Measurements from ENCODE around the gene CCDC33. TPM values are rescaled to one million over a fixed set of nuclear protein-coding genes. Genes with fewer than 3 reads are reported as not detected.

CCDC33 gene
- total and polyA plus RNA-seq, 10 of the 15 experiments (the other 5 are each of a cell fraction or from before 2014, with no cell fraction given): 0.57 to 5.8 (median 4.3) TPM

DNA sequence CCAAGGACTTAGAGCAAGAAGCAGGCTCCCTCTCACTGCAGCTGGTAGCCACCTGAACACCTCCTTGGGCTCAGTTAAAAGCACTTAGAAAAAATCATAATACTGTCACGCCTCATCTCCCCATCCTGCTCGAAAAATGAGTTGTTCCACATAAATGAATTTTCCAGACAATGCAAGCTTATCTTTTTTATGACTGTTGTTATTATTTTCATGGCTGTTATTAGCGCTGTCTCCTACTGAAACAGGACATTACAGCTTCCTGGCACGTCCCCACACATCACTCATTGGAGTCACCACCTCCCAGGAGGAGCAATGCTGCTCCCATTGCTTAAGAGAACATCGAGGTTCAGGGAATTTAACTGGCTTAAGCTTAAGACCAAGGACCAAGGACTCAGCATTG lies 26.5 kb downstream of the CCDC33 start (continued):
- TF ChIP-seq, protein P1, sequence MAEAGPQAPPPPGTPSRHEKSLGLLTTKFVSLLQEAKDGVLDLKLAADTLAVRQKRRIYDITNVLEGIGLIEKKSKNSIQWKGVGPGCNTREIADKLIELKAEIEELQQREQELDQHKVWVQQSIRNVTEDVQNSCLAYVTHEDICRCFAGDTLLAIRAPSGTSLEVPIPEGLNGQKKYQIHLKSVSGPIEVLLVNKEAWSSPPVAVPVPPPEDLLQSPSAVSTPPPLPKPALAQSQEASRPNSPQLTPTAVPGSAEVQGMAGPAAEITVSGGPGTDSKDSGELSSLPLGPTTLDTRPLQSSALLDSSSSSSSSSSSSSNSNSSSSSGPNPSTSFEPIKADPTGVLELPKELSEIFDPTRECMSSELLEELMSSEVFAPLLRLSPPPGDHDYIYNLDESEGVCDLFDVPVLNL (IDR thresholded peaks at IDR 0.05; ENCODE audit: low read depth, low read length): no peak
- no peak for TF ChIP-seq ZSCAN29 (IDR thresholded peaks at IDR 0.05)

DNA sequence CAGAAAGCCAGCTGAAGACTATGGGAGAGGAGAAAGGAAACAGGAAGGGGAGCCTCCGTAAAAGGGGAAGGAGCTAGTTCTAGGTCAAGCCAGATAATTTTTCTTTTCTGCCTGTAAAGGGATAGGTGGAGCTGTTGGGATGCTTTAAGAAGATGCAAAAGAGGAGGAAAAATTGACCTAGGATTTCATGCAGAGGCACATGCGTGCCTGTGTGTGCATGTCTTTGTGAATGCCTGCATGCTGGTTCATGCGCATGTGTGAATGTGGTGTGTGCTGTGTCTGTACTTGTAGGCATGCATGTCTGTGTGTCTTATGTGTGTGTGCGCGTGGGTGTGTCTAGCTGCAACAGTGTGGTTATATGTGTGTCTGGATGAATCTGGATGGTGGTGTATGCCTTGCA lies 27.3 kb downstream of the CCDC33 start:
- DNase-seq (ENCODE audit: low read depth, low spot score) (no peak), ATAC-seq (no peak), FAIRE-seq (no peak)
- CTCF ChIA-PET: interaction anchor here (1.3 kb wide), 1 partner anchor 30 kb away, joined by 3 read pairs; no protein-coding TSS in a partner anchor
- SMC1A ChIA-PET (ENCODE audit: uncharacterized antibody, unreplicated experiment): no interaction called here
- POLR2A ChIA-PET: interaction anchor here (0.5 kb wide), 1 partner anchor 88 kb away, joined by 3 read pairs; no protein-coding TSS in a partner anchor
- Histone ChIP-seq H3K79me2 (ENCODE audit: control insufficient read depth, insufficient read depth, low read length) (no peaks in the 10 kb centered on the region), H3K9me3 (replicated peaks; ENCODE audit: control insufficient read depth, insufficient read depth, low read length) (no peaks in the 10 kb centered on the region), H3K9ac (ENCODE audit: control insufficient read depth, insufficient read depth, low read length) (no peak overlapping the region), H3K4me3 (no peak overlapping the region), H3K27me3 (replicated peaks in 1 of 2; ENCODE audit: control insufficient read depth in 2 of 2, insufficient read depth in 2 of 2, low read length in 1 of 2) (peaks cover 0 to 3% of the 10 kb centered on the region in 2 experiments; a peak in 3 of 4 replicates), H2AFZ (ENCODE audit: control insufficient read depth, low read depth, low read length) (no peak overlapping the region), H3K27ac (ENCODE audit: control insufficient read depth, insufficient read depth) (no peak overlapping the region), H3K4me2 (ENCODE audit: control insufficient read depth, insufficient read depth) (no peak overlapping the region), H3K36me3 (ENCODE audit: control insufficient read depth in 2 of 2, insufficient read depth in 2 of 2, low read length in 1 of 2) (no peaks in the 10 kb centered on the region), H3K4me1 (ENCODE audit: control insufficient read depth, insufficient read depth, low read length) (no peaks in the 10 kb centered on the region), H4K20me1 (ENCODE audit: control insufficient read depth, insufficient read depth) (no peaks in the 10 kb centered on the region; the same call in 1 of the 2 replicates)
- intact Hi-C loops (cut with micrococcal nuclease; ENCODE audit: unreplicated experiment): no loop called here
- in situ Hi-C loops (cut with MboI): no loop called here
- no TSS peak for BruUV-seq (replicated peaks)
- WGBS (ENCODE audit: insufficient coverage, insufficient replicate concordance, low lambda C conversion rate, missing lambda C conversion rate): 52% methylated on average over 5 of the region's 5 CpGs
- RAD21 ChIA-PET (ENCODE audit: unreplicated experiment): no interaction called here
- no peak for TF ChIP-seq KLF5 (IDR thresholded peaks at IDR 0.05; ENCODE audit: partially characterized antibody)
- TF ChIP-seq, protein P2, sequence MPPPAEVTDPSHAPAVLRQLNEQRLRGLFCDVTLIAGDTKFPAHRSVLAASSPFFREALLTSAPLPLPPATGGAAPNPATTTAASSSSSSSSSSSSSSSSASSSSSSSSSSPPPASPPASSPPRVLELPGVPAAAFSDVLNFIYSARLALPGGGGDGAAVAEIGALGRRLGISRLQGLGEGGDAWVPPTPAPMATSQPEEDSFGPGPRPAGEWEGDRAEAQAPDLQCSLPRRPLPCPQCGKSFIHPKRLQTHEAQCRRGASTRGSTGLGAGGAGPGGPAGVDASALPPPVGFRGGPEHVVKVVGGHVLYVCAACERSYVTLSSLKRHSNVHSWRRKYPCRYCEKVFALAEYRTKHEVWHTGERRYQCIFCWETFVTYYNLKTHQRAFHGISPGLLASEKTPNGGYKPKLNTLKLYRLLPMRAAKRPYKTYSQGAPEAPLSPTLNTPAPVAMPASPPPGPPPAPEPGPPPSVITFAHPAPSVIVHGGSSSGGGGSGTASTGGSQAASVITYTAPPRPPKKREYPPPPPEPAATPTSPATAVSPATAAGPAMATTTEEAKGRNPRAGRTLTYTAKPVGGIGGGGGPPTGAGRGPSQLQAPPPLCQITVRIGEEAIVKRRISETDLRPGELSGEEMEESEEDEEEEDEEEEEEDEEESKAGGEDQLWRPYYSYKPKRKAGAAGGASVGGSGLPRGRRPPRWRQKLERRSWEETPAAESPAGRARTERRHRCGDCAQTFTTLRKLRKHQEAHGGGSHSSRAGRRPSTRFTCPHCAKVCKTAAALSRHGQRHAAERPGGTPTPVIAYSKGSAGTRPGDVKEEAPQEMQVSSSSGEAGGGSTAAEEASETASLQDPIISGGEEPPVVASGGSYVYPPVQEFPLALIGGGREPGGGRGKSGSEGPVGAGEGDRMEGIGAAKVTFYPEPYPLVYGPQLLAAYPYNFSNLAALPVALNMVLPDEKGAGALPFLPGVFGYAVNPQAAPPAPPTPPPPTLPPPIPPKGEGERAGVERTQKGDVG (CRISPR knock-in tag; IDR thresholded peaks at IDR 0.05): no peak
- no peak for TF ChIP-seq ZSCAN29 (IDR thresholded peaks at IDR 0.05)
- TF ChIP-seq, protein P3, sequence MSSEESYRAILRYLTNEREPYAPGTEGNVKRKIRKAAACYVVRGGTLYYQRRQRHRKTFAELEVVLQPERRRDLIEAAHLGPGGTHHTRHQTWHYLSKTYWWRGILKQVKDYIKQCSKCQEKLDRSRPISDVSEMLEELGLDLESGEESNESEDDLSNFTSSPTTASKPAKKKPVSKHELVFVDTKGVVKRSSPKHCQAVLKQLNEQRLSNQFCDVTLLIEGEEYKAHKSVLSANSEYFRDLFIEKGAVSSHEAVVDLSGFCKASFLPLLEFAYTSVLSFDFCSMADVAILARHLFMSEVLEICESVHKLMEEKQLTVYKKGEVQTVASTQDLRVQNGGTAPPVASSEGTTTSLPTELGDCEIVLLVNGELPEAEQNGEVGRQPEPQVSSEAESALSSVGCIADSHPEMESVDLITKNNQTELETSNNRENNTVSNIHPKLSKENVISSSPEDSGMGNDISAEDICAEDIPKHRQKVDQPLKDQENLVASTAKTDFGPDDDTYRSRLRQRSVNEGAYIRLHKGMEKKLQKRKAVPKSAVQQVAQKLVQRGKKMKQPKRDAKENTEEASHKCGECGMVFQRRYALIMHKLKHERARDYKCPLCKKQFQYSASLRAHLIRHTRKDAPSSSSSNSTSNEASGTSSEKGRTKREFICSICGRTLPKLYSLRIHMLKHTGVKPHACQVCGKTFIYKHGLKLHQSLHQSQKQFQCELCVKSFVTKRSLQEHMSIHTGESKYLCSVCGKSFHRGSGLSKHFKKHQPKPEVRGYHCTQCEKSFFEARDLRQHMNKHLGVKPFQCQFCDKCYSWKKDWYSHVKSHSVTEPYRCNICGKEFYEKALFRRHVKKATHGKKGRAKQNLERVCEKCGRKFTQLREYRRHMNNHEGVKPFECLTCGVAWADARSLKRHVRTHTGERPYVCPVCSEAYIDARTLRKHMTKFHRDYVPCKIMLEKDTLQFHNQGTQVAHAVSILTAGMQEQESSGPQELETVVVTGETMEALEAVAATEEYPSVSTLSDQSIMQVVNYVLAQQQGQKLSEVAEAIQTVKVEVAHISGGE (CRISPR knock-in tag; IDR thresholded peaks at IDR 0.05): no peak
- TF ChIP-seq EGR1 (IDR thresholded peaks at IDR 0.05; ENCODE audit: borderline replicate concordance in 1 of 2, low read depth in 2 of 2, low read length in 2 of 2): no peak
- TF ChIP-seq HCFC1 (IDR thresholded peaks at IDR 0.05; ENCODE audit: low read length): no peak
- TF ChIP-seq, protein P4, sequence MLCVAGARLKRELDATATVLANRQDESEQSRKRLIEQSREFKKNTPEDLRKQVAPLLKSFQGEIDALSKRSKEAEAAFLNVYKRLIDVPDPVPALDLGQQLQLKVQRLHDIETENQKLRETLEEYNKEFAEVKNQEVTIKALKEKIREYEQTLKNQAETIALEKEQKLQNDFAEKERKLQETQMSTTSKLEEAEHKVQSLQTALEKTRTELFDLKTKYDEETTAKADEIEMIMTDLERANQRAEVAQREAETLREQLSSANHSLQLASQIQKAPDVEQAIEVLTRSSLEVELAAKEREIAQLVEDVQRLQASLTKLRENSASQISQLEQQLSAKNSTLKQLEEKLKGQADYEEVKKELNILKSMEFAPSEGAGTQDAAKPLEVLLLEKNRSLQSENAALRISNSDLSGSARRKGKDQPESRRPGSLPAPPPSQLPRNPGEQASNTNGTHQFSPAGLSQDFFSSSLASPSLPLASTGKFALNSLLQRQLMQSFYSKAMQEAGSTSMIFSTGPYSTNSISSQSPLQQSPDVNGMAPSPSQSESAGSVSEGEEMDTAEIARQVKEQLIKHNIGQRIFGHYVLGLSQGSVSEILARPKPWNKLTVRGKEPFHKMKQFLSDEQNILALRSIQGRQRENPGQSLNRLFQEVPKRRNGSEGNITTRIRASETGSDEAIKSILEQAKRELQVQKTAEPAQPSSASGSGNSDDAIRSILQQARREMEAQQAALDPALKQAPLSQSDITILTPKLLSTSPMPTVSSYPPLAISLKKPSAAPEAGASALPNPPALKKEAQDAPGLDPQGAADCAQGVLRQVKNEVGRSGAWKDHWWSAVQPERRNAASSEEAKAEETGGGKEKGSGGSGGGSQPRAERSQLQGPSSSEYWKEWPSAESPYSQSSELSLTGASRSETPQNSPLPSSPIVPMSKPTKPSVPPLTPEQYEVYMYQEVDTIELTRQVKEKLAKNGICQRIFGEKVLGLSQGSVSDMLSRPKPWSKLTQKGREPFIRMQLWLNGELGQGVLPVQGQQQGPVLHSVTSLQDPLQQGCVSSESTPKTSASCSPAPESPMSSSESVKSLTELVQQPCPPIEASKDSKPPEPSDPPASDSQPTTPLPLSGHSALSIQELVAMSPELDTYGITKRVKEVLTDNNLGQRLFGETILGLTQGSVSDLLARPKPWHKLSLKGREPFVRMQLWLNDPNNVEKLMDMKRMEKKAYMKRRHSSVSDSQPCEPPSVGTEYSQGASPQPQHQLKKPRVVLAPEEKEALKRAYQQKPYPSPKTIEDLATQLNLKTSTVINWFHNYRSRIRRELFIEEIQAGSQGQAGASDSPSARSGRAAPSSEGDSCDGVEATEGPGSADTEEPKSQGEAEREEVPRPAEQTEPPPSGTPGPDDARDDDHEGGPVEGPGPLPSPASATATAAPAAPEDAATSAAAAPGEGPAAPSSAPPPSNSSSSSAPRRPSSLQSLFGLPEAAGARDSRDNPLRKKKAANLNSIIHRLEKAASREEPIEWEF (IDR thresholded peaks at IDR 0.05; ENCODE audit: insufficient replicate concordance, low read depth, low read length): no peak
- no peak for TF ChIP-seq ZNF217 (IDR thresholded peaks at IDR 0.05)

All from GM12878 (cell line).